H9 (cell line): ENCODE data around the gene ATP13A3. TPM values are rescaled to one million over a fixed set of nuclear protein-coding genes. Genes with fewer than 3 reads are reported as not detected.

Source experiments
- DNase-seq: peaks from one replicate; pipeline ENCODE4 v3.0.0-alpha.2; 2017
- H2AFZ ChIP-seq: one replicate; pipeline ENCODE4 v1.6.1; 2013; ENCODE audit warnings: mild to moderate bottlenecking, low read length, control low read depth, moderate library complexity
- H2AK5ac ChIP-seq: 2 replicates; pipeline ENCODE4 v1.6.1; 2013; ENCODE audit warnings: low read length, control low read depth, mixed read lengths; ENCODE audit not compliant: insufficient read length
- H2BK120ac ChIP-seq: one replicate; pipeline ENCODE4 v1.6.1; 2013; ENCODE audit warnings: low read depth, mild to moderate bottlenecking, low read length, control low read depth, inconsistent platforms; ENCODE audit not compliant: poor library complexity, severe bottlenecking
- H2BK12ac ChIP-seq: 2 replicates; pipeline ENCODE4 v1.6.1; 2013; ENCODE audit warnings: low read length, control low read depth, mixed read lengths, low read depth; ENCODE audit not compliant: insufficient read length
- H2BK15ac ChIP-seq: 2 replicates; pipeline ENCODE4 v1.6.1; 2013; ENCODE audit warnings: low read depth, low read length, control low read depth
- H2BK20ac ChIP-seq: one replicate; pipeline ENCODE4 v1.6.1; 2013; ENCODE audit warnings: low read depth, mild to moderate bottlenecking, low read length, control low read depth, inconsistent platforms; ENCODE audit not compliant: poor library complexity, severe bottlenecking
- H2BK5ac ChIP-seq: 2 replicates; pipeline ENCODE4 v1.6.1; 2013; ENCODE audit warnings: low read length, control low read depth, mixed read lengths; ENCODE audit not compliant: insufficient read length
- H3K14ac ChIP-seq: 2 replicates; pipeline ENCODE4 v1.6.1; 2013; ENCODE audit warnings: low read length, control low read depth; ENCODE audit not compliant: insufficient read depth
- H3K18ac ChIP-seq: 2 replicates; pipeline ENCODE4 v1.6.1; 2013; ENCODE audit warnings: low read depth, mild to moderate bottlenecking, mixed read lengths, low read length, control low read depth; ENCODE audit not compliant: insufficient read length
- H3K23ac ChIP-seq: 2 replicates; pipeline ENCODE4 v1.6.1; 2013; ENCODE audit warnings: low read length, control low read depth, mixed read lengths, low read depth; ENCODE audit not compliant: insufficient read length
- H3K23me2 ChIP-seq: 2 replicates; pipeline ENCODE4 v1.6.1; 2013; ENCODE audit warnings: low read depth, mild to moderate bottlenecking, mixed read lengths, low read length, control low read depth; ENCODE audit not compliant: insufficient read length, poor library complexity, severe bottlenecking
- H3K27ac ChIP-seq: 2 replicates; pipeline ENCODE4 v1.5.1; 2013; ENCODE audit warnings: low read length, control low read depth, mixed read lengths, low read depth; ENCODE audit not compliant: insufficient read length
- H3K27me3 ChIP-seq: 2 replicates; pipeline ENCODE4 v1.6.1; 2013; ENCODE audit warnings: low read length, control low read depth, inconsistent platforms; ENCODE audit not compliant: insufficient read depth
- H3K4ac ChIP-seq: 2 replicates; pipeline ENCODE4 v1.6.1; 2013; ENCODE audit warnings: low read depth, mild to moderate bottlenecking, control low read depth, inconsistent platforms, low read length, moderate library complexity
- H3K4me1 ChIP-seq: 2 replicates; pipeline ENCODE4 v1.6.1; 2013; ENCODE audit warnings: low read length, control low read depth, inconsistent platforms; ENCODE audit not compliant: insufficient read depth
- H3K4me2 ChIP-seq: 2 replicates; pipeline ENCODE4 v1.6.1; 2013; ENCODE audit warnings: low read length, control low read depth, mixed read lengths; ENCODE audit not compliant: insufficient read length, insufficient read depth
- H3K56ac ChIP-seq: 2 replicates; pipeline ENCODE4 v1.6.1; 2013; ENCODE audit warnings: low read depth, mild to moderate bottlenecking, mixed read lengths, low read length, control low read depth; ENCODE audit not compliant: insufficient read length
- H3K79me1 ChIP-seq: 2 replicates; pipeline ENCODE4 v1.6.1; 2013; ENCODE audit warnings: low read depth, mild to moderate bottlenecking, moderate library complexity, low read length, control low read depth, inconsistent platforms; ENCODE audit not compliant: insufficient read depth, poor library complexity, severe bottlenecking
- H3K79me2 ChIP-seq: 2 replicates; pipeline ENCODE4 v1.6.1; 2013; ENCODE audit warnings: low read length, control low read depth, inconsistent platforms; ENCODE audit not compliant: insufficient read depth
- H3K9ac ChIP-seq: 2 replicates; pipeline ENCODE4 v1.6.1; 2013; ENCODE audit warnings: low read length, control low read depth, mixed read lengths; ENCODE audit not compliant: insufficient read length; ENCODE audit errors: extremely low read depth
- H3K9me3 ChIP-seq: one replicate; pipeline ENCODE4 v1.6.1; 2013; ENCODE audit warnings: low read depth, low read length, inconsistent platforms; ENCODE audit not compliant: control insufficient read depth
- H3T11ph ChIP-seq: one replicate; pipeline ENCODE4 v1.6.1; 2013; ENCODE audit warnings: mild to moderate bottlenecking, low read length, control low read depth, inconsistent platforms
- H4K20me1 ChIP-seq: one replicate; pipeline ENCODE4 v1.6.1; 2013; ENCODE audit not compliant: control insufficient read depth, insufficient read length, insufficient read depth
- H4K5ac ChIP-seq: 2 replicates; pipeline ENCODE4 v1.6.1; 2013; ENCODE audit warnings: low read depth, mild to moderate bottlenecking, mixed read lengths, low read length, control low read depth; ENCODE audit not compliant: insufficient read length
- H4K8ac ChIP-seq: replicated peaks from 2 replicates; pipeline ENCODE4 v1.6.1; 2013; ENCODE audit warnings: low read length, control low read depth, mixed read lengths, low read depth; ENCODE audit not compliant: insufficient read length
- H4K91ac ChIP-seq: 2 replicates; pipeline ENCODE4 v1.6.1; 2013; ENCODE audit warnings: low read depth, mild to moderate bottlenecking, moderate library complexity, mixed read lengths, low read length, control low read depth; ENCODE audit not compliant: insufficient read length
- H3K27ac Mint-ChIP-seq, 3 experiments: 2 replicates in 2 of 3; 3 replicates in 1 of 3; pipeline ENCODE4 v1.8.0; 2020 to 2021; ENCODE audit warnings: mixed read lengths in 3 of 3, mild to moderate bottlenecking in 1 of 3, moderate library complexity in 1 of 3
- H3K27me3 Mint-ChIP-seq: 2 replicates; pipeline ENCODE4 v1.8.0; 2021; ENCODE audit warnings: low read depth, mild to moderate bottlenecking, moderate library complexity, mixed read lengths
- H3K36me3 Mint-ChIP-seq, 3 experiments: 2 replicates in 2 of 3; 3 replicates in 1 of 3; pipeline ENCODE4 v1.8.0; 2020 to 2021; ENCODE audit warnings: low read depth in 3 of 3, mixed read lengths in 3 of 3; ENCODE audit not compliant: insufficient read depth in 1 of 3
- H3K4me1 Mint-ChIP-seq, 2 experiments: 2 replicates each; pipeline ENCODE4 v1.8.0; 2020; ENCODE audit warnings: mixed read lengths in 2 of 2
- H3K4me3 Mint-ChIP-seq, 2 experiments: 2 replicates in 1 of 2; 3 replicates in 1 of 2; pipeline ENCODE4 v1.8.0; 2020 to 2021; ENCODE audit warnings: mild to moderate bottlenecking in 2 of 2, mixed read lengths in 2 of 2, moderate library complexity in 1 of 2
- H3K9me3 Mint-ChIP-seq, 2 experiments: 2 replicates in 1 of 2; 3 replicates in 1 of 2; pipeline ENCODE4 v1.8.0; 2020; ENCODE audit warnings: mild to moderate bottlenecking in 2 of 2, mixed read lengths in 2 of 2, moderate library complexity in 1 of 2
- WGBS: extraction: QIAGEN DNeasy Blood & Tissue Kit; methylation state at CpG from one replicate; pipeline ENCODE4 v1.1.7; 2013; ENCODE audit warnings: missing lambda C conversion rate, low lambda C conversion rate, mixed read lengths; ENCODE audit not compliant: insufficient read length; ENCODE audit errors: extremely low coverage; 5-methylcytosine and 5-hydroxymethylcytosine counted together
- total RNA-seq: library from RNA; stranded (reverse); gene quantifications from 2 replicates; pipeline ENCODE4 v1.2.1, GENCODE V29; 2021
- TF ChIP-seq, protein P1 (sequence below): fragments of 200-600 bp; sonication (generic); conservative IDR thresholded peaks from 3 replicates; pipeline ENCODE4 v1.8.0; 2021; ENCODE audit warnings: antibody characterized with exemption, mild to moderate bottlenecking

ATP13A3 gene
- total RNA-seq, 1 experiment from 2014 or later: 78.5 TPM

DNA sequence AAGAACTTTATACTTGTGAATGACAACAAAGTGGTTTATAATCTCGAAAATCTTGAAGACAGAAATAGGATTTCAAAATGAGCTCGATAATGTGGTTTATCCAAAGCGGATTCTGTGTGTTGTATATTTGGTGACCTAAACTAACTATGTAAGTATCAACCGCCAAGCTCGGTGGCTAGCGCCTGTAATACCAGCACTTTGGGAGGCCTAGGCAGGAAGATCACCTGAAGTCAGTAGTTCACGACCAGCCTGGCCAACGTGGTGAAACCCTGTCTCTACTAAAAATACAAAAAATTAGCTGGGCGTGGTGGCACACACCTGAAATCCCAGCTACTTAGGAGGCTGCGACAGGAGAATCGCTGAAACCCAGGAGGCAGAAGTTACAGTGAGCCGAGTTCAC is 2.2 kb downstream of the ATP13A3 start:
- Mint-ChIP-seq H3K36me3 (peaks cover 3 to 19% (median 14%) of the 10 kb centered on the region in 3 experiments; a peak in 6 of 7 replicates), H3K27me3 (peaks cover 2% of the 10 kb centered on the region), H3K27ac (no peak overlapping the region), H3K4me3 (peak overlapping the region; percentile 54 to 86; a peak in 2 of 5 replicates), H3K9me3 (0 out of 5 replicates have a peak, but pooled peaks cover 0 to 3% of the 10 kb centered on the region in 2 experiments), H3K4me1 (peaks cover 9 to 15% of the 10 kb centered on the region in 2 experiments)
- Histone ChIP-seq H3K27ac (no peak overlapping the region), H2BK20ac (no peak overlapping the region), H3K4me2 (no peak overlapping the region), H3K23ac (no peak overlapping the region), H4K8ac (no peak overlapping the region), H3K27me3 (no peaks in the 10 kb centered on the region; the same call in 1 of the 2 replicates), H3K4ac (no peak overlapping the region), H2BK12ac (no peak overlapping the region), H4K5ac (no peak overlapping the region), H2AK5ac (no peak overlapping the region), H2BK5ac (no peak overlapping the region), H2BK15ac (no peak overlapping the region), H4K20me1 (no peaks in the 10 kb centered on the region), H3K4me1 (no peaks in the 10 kb centered on the region), H3K14ac (no peak overlapping the region), H3K23me2 (peaks cover 13% of the 10 kb centered on the region), H3K56ac (no peak overlapping the region), H2AFZ (no peak overlapping the region), H3T11ph (no peak overlapping the region), H4K91ac (no peak overlapping the region), H3K79me2 (peaks cover 15% of the 10 kb centered on the region; the same call in 1 of the 2 replicates), H3K18ac (no peak overlapping the region), H2BK120ac (no peak overlapping the region), H3K9me3 (no peaks in the 10 kb centered on the region), H3K79me1 (no peaks in the 10 kb centered on the region), H3K9ac (no peak overlapping the region)
- WGBS: no CpG with 5 or more reads among the region's 12 CpGs
- DNase-seq: no peak
- TF ChIP-seq, protein P1, sequence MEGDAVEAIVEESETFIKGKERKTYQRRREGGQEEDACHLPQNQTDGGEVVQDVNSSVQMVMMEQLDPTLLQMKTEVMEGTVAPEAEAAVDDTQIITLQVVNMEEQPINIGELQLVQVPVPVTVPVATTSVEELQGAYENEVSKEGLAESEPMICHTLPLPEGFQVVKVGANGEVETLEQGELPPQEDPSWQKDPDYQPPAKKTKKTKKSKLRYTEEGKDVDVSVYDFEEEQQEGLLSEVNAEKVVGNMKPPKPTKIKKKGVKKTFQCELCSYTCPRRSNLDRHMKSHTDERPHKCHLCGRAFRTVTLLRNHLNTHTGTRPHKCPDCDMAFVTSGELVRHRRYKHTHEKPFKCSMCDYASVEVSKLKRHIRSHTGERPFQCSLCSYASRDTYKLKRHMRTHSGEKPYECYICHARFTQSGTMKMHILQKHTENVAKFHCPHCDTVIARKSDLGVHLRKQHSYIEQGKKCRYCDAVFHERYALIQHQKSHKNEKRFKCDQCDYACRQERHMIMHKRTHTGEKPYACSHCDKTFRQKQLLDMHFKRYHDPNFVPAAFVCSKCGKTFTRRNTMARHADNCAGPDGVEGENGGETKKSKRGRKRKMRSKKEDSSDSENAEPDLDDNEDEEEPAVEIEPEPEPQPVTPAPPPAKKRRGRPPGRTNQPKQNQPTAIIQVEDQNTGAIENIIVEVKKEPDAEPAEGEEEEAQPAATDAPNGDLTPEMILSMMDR: no peak
